OCI-LY7 (cell line): ENCODE measurements around the gene RAN. TPM values are rescaled to one million over a fixed set of nuclear protein-coding genes. Genes with fewer than 3 reads are reported as not detected.

Experiments used
- BruUV-seq: library from RNA; stranded (reverse); fragments of 400-500 nt; replicated peaks from 2 replicates; lab custom pipeline; 2021; lab: Mats Ljungman, UMichigan
- CTCF ChIA-PET: fragments of 300-600 bp; sonication (Branson Sonifier 250); formaldehyde crosslinking; loops from one replicate; lab custom pipeline; 2022; ENCODE audit warnings: antibody characterized with exemption; ENCODE audit not compliant: unreplicated experiment; lab: Charles Lee
- POLR2A ChIA-PET: fragments of 300-600 bp; sonication (Branson Sonifier 250); formaldehyde crosslinking; loops from one replicate; lab custom pipeline; 2022; ENCODE audit warnings: antibody characterized with exemption; lab: Charles Lee
- DNase-seq: peaks from one replicate; pipeline ENCODE4 v3.0.0-alpha.2; 2015; ENCODE audit warnings: low spot score
- H2AFZ ChIP-seq: fragments of 200-600 bp; sonication (generic), shearing (Covaris generic); 2 replicates; pipeline ENCODE4 v1.6.1; 2014; ENCODE audit warnings: mild to moderate bottlenecking, antibody characterized with exemption, low read length, moderate library complexity
- H3K27ac ChIP-seq: fragments of 200-600 bp; sonication (generic); 2 replicates; pipeline ENCODE4 v1.5.1; 2014; ENCODE audit warnings: mixed run types, low read depth, mild to moderate bottlenecking, moderate library complexity, low read length, inconsistent platforms; ENCODE audit not compliant: poor library complexity, severe bottlenecking
- H3K36me3 ChIP-seq: fragments of 200-600 bp; sonication (generic); 2 replicates; pipeline ENCODE4 v1.6.1; 2014; ENCODE audit warnings: mild to moderate bottlenecking, antibody characterized with exemption, low read length, moderate library complexity, mixed read lengths; ENCODE audit not compliant: insufficient read depth
- H3K4me1 ChIP-seq: fragments of 200-600 bp; sonication (generic); 2 replicates; pipeline ENCODE4 v1.5.1; 2014; ENCODE audit warnings: mild to moderate bottlenecking, low read length; ENCODE audit not compliant: insufficient read depth, poor library complexity, severe bottlenecking
- H3K4me2 ChIP-seq: fragments of 200-600 bp; sonication (generic); 2 replicates; pipeline ENCODE4 v1.6.1; 2014; ENCODE audit warnings: mild to moderate bottlenecking, low read length
- H3K4me3 ChIP-seq: fragments of 200-600 bp; sonication (generic); 2 replicates; pipeline ENCODE4 v1.5.1; 2014; ENCODE audit warnings: mild to moderate bottlenecking, low read depth, low read length; ENCODE audit not compliant: poor library complexity, severe bottlenecking
- H3K79me2 ChIP-seq: fragments of 200-600 bp; sonication (generic); 2 replicates; pipeline ENCODE4 v1.6.1; 2016; ENCODE audit warnings: low read depth, mild to moderate bottlenecking, low read length, moderate library complexity, mixed read lengths; ENCODE audit not compliant: insufficient read depth
- H3K9me2 ChIP-seq: fragments of 200-600 bp; sonication (generic); 2 replicates; pipeline ENCODE4 v1.6.1; 2016; ENCODE audit warnings: mild to moderate bottlenecking, low read length, mixed read lengths; ENCODE audit not compliant: insufficient read depth
- H3K9me3 ChIP-seq: fragments of 200-600 bp; sonication (generic); 2 replicates; pipeline ENCODE4 v1.6.1; 2014; ENCODE audit warnings: mild to moderate bottlenecking, mixed run types, low read length, mixed read lengths
- H4K20me1 ChIP-seq: fragments of 200-600 bp; sonication (generic); 2 replicates; pipeline ENCODE4 v1.6.1; 2014; ENCODE audit warnings: mild to moderate bottlenecking, antibody characterized with exemption, low read length, moderate library complexity, mixed read lengths; ENCODE audit not compliant: insufficient read depth
- EZH2phosphoT487 ChIP-seq: fragments of 200-600 bp; sonication (generic); IDR thresholded peaks from 2 replicates; pipeline ENCODE4 v1.6.1; 2018; ENCODE audit warnings: low read depth, borderline replicate concordance, mild to moderate bottlenecking, mixed run types, antibody characterized with exemption, low read length, moderate library complexity, mixed read lengths
- intact Hi-C: fragments of 100-400 bp; cut with micrococcal nuclease; formaldehyde crosslinking; loops from one replicate; pipeline ENCODE4 v1.10.0; 2022; ENCODE audit not compliant: unreplicated experiment
- total RNA-seq, 2 experiments: library from RNA; depleted of rRNA in 1 of 2; stranded (reverse); fragments of >200 nt in 1 of 2; shearing (Covaris generic) in 1 of 2; gene quantifications; 2 replicates each; pipeline ENCODE4 v1.2.3, GENCODE V29; 2014 to 2022
- TF ChIP-seq, protein P1 (sequence below): fragments of 200-600 bp; sonication (generic); conservative IDR thresholded peaks from 2 replicates; pipeline ENCODE4 v1.5.1; 2014; ENCODE audit warnings: mild to moderate bottlenecking, antibody characterized with exemption, low read length, moderate library complexity, mixed read lengths

Gene RAN
- total RNA-seq, 2 experiments from 2014 or later = 1,462 to 1,957 TPM

DNA sequence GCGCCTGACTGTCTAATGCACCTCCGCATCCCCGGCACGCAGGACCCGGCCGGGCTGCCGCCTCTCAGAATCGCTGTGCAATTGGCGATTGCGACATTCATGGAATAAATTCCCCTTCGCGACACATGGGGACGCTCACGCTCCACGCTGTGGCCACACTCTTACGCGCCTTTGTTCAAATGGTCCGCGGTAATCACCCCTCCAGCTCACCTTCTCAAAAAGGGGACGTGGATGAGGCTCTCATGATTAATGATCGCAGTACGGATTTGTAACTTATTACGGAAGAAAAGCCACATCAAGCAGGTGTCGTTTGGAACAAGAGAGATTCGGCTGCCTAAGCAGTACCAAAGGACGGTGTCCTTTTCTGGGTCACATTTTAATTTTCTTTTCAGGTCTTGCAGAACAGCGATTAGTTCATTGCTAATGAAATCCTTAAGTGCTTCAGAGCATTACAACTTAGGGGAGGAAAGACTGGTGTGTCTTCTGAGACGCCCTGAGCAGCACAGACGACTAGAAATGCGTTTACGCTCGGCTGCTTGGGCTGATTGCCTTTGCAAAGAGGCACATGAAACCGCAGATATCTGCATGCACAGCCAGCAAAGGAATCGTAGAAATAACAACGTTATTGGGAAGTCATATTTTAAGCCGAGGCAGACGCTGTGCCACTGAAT lies 44.5 kb downstream of the RAN start:
- Histone ChIP-seq H2AFZ (peak overlapping the region; percentile 93; the same call in 1 of the 2 replicates), H3K27ac (peak overlapping the region; percentile 7)

DNA sequence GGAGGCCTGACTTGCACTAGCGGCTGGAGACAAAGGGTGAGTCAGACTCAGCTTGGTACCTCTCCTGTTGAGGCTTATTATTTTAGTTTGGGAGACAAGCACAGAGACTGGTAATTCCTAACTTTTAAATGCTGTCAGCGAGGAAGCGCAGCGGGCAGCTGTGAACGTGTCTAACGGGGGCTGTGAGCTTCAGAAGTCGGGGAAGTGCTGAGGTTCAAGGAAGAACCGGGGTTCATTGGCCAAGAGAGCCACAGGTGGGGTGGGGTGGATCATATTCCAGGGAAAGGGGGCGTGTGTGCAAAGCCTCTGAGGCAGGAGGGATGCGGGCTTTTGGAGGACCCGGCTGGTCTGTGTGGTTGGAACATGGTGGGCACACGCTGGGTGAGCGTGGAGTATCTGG lies 45.7 kb downstream of the RAN start:
- no peaks in the 10 kb centered on the region for H3K9me3 ChIP-seq
- H3K9me2 ChIP-seq = no peaks in the 10 kb centered on the region
- H3K27ac ChIP-seq = no peak overlapping the region
- no peak for TF ChIP-seq EZH2phosphoT487
- TF ChIP-seq, protein P1, sequence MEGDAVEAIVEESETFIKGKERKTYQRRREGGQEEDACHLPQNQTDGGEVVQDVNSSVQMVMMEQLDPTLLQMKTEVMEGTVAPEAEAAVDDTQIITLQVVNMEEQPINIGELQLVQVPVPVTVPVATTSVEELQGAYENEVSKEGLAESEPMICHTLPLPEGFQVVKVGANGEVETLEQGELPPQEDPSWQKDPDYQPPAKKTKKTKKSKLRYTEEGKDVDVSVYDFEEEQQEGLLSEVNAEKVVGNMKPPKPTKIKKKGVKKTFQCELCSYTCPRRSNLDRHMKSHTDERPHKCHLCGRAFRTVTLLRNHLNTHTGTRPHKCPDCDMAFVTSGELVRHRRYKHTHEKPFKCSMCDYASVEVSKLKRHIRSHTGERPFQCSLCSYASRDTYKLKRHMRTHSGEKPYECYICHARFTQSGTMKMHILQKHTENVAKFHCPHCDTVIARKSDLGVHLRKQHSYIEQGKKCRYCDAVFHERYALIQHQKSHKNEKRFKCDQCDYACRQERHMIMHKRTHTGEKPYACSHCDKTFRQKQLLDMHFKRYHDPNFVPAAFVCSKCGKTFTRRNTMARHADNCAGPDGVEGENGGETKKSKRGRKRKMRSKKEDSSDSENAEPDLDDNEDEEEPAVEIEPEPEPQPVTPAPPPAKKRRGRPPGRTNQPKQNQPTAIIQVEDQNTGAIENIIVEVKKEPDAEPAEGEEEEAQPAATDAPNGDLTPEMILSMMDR = no peak
- H3K4me1 ChIP-seq = peaks cover 14% of the 10 kb centered on the region
- intact Hi-C loops = loop anchor here (2.0 to 10.0 kb wide), 3 partner anchors 117 to 537 kb away; no protein-coding TSS in a partner anchor
- no peak overlapping the region for H3K4me2 ChIP-seq
- CTCF ChIA-PET = interaction anchor here (1.0 to 2.8 kb wide), 2 partner anchors 17 to 215 kb away, joined by 3 to 11 read pairs; no protein-coding TSS in a partner anchor
- DNase-seq = no peak
- no peaks in the 10 kb centered on the region for H3K79me2 ChIP-seq
- no peak overlapping the region for H2AFZ ChIP-seq
- POLR2A ChIA-PET = interaction anchor here (1.8 kb wide), 1 partner anchor 12 kb away, joined by 5 read pairs; no protein-coding TSS in a partner anchor
- H3K36me3 ChIP-seq = no peaks in the 10 kb centered on the region
- no peaks in the 10 kb centered on the region for H4K20me1 ChIP-seq
- no TSS peak for BruUV-seq
- no peak overlapping the region for H3K4me3 ChIP-seq

More for the DNA sequence above, 44.5 kb downstream of the RAN start:
- H3K4me3 ChIP-seq = peak overlapping the region; percentile 43
- no TSS peak for BruUV-seq
- peak; percentile 83 for DNase-seq
- H3K9me2 ChIP-seq = no peaks in the 10 kb centered on the region
- intact Hi-C loops = loop anchor here (1.0 to 10.0 kb wide), 6 partner anchors 63 to 538 kb away; no protein-coding TSS in a partner anchor
- TF ChIP-seq EZH2phosphoT487 = no peak
- TF ChIP-seq, protein P1 = peak; percentile 99
- H3K4me2 ChIP-seq = peak overlapping the region; percentile 66
- ChIA-PET POLR2A (interaction anchor here (0.6 to 1.8 kb wide), 2 partner anchors 13 to 24 kb away, joined by 3 to 5 read pairs; no protein-coding TSS in a partner anchor), CTCF (interaction anchor here (1.0 to 2.8 kb wide), 3 partner anchors 18 to 216 kb away, joined by 3 to 11 read pairs (median 4); no protein-coding TSS in a partner anchor)
- peaks cover 14% of the 10 kb centered on the region for H3K4me1 ChIP-seq
- no peaks in the 10 kb centered on the region for H3K36me3 ChIP-seq
- H3K79me2 ChIP-seq = no peaks in the 10 kb centered on the region
- H3K9me3 ChIP-seq = peaks cover 10% of the 10 kb centered on the region
- H4K20me1 ChIP-seq = no peaks in the 10 kb centered on the region
